Lung (tissue), 12 donors: Measurements from ENCODE around the gene TWF2. TPM values are rescaled to one million over a fixed set of nuclear protein-coding genes. Genes with fewer than 3 reads are reported as not detected.
A peak's percentile ranks its signal among the peaks of the same experiment; 100 is the strongest.

ENCODE experiments used
- ATAC-seq: fragments of 200-7000 bp; cut with Tn5 transposase; one replicate; pipeline ENCODE4 v1.9.1; 2020; ENCODE audit warnings: moderate number of reproducible peaks; ENCODE audit not compliant: insufficient read depth, low FRiP score
- DNase-seq, 3 donors: peaks; one replicate each; pipeline ENCODE4 v3.0.0-alpha.2; 2013 to 2017
- H3K27ac ChIP-seq, 2 donors: one replicate each; pipeline ENCODE4 v1.5.1; 2013; ENCODE audit warnings: mild to moderate bottlenecking in 2 of 2, moderate library complexity in 2 of 2, control low read depth in 1 of 2, inconsistent platforms in 1 of 2, low read depth in 1 of 2, low read length in 1 of 2
- H3K27me3 ChIP-seq, 3 donors: one replicate each; pipeline ENCODE4 v1.5.1; 2013; ENCODE audit warnings: low read length in 2 of 3; ENCODE audit not compliant: control insufficient read depth in 3 of 3, insufficient read depth in 3 of 3
- H3K36me3 ChIP-seq, 4 donors: one replicate each; pipeline ENCODE4 v1.5.1; 2013; ENCODE audit warnings: low read length in 4 of 4, mild to moderate bottlenecking in 1 of 4, moderate library complexity in 1 of 4; ENCODE audit not compliant: control insufficient read depth in 4 of 4, insufficient read depth in 4 of 4
- H3K4me1 ChIP-seq, 5 donors: one replicate each; pipeline ENCODE4 v1.5.1; 2013; ENCODE audit warnings: low read length in 5 of 5, mild to moderate bottlenecking in 2 of 5, moderate library complexity in 1 of 5; ENCODE audit not compliant: control insufficient read depth in 5 of 5, insufficient read depth in 5 of 5
- H3K4me3 ChIP-seq: one replicate; pipeline ENCODE4 v1.5.1; 2013; ENCODE audit warnings: mild to moderate bottlenecking, control low read depth, moderate library complexity
- H3K9ac ChIP-seq, 2 donors: one replicate each; pipeline ENCODE4 v1.5.1; 2013; ENCODE audit warnings: low read length in 2 of 2, control low read depth in 1 of 2; ENCODE audit not compliant: insufficient read depth in 1 of 2
- H3K9me3 ChIP-seq, 4 donors: one replicate each; pipeline ENCODE4 v1.5.1; 2013; ENCODE audit warnings: low read length in 3 of 4, mild to moderate bottlenecking in 1 of 4, moderate library complexity in 1 of 4; ENCODE audit not compliant: control insufficient read depth in 4 of 4, insufficient read depth in 3 of 4
- CTCF ChIP-seq: IDR thresholded peaks from 2 replicates; pipeline ENCODE4 v1.5.1; 2012; ENCODE audit warnings: mild to moderate bottlenecking; ENCODE audit errors: control extremely low read depth, extremely low read depth
- WGBS, 2 donors: extraction: QIAGEN DNeasy Blood & Tissue Kit; methylation state at CpG; one replicate each; pipeline ENCODE4 v1.1.7; 2013; 5-methylcytosine and 5-hydroxymethylcytosine counted together
- polyA plus RNA-seq, 2 donors: library from polyadenylated mRNA; stranded (reverse); fragments of 200-250 nt; gene quantifications; one replicate each; pipeline ENCODE4 v1.2.1, GENCODE V29; 2013
- total RNA-seq, 2 donors: library from RNA; depleted of rRNA in 1 of 2; stranded (reverse); fragments of >200 nt in 1 of 2; gene quantifications; one replicate each; pipeline ENCODE4 v1.2.1, GENCODE V29; 2014 to 2021
- donor health status: control.
- donor health status: control.
- donor health status: Bipolar disorder and iron deficiency.
- donor health status: healthy.
- donor health status: DM: yes; HTN: yes; CAD: no.

The TWF2 gene
- total and polyA plus RNA-seq, 4 donors = 25.7 to 104 (median 60.7) TPM

- Histone ChIP-seq H3K27me3 (no peaks in the 10 kb centered on the region), H3K9me3 (no peaks in the 10 kb centered on the region), H3K27ac (no peak overlapping the region), H3K4me1 (peaks cover 0 to 8% (median 4%) of the 10 kb centered on the region in 5 donors), H3K4me3 (no peak overlapping the region), H3K9ac (no peak overlapping the region), H3K36me3 (peaks cover 0 to 67% (median 16%) of the 10 kb centered on the region in 4 donors)
- peak in 1 of 3 donors; percentile 56 for DNase-seq
- TF ChIP-seq CTCF = peak; percentile 70
- ATAC-seq = peak; percentile 65
- 69 to 72% methylated on average over 33 to 34 of the region's 34 CpGs for WGBS, 2 donors
Measured at GRCh38 chr3:52231502-52232278, 7.3 kb downstream of the TWF2 start.

GRCh38 chr3:52230889-52231499, 8.0 kb downstream of the TWF2 start:
- Histone ChIP-seq H3K9me3 (no peaks in the 10 kb centered on the region), H3K4me3 (no peak overlapping the region), H3K27ac (no peak overlapping the region), H3K27me3 (no peaks in the 10 kb centered on the region), H3K4me1 (peaks cover 0 to 5% (median 0%) of the 10 kb centered on the region in 5 donors), H3K9ac (no peak overlapping the region), H3K36me3 (peaks cover 0 to 67% (median 16%) of the 10 kb centered on the region in 4 donors)
- 87 to 97% methylated on average over 16 of the region's 16 CpGs for WGBS, 2 donors
- DNase-seq = no peak
- no peak for ATAC-seq
- no peak for TF ChIP-seq CTCF

- Histone ChIP-seq H3K27ac (no peak overlapping the region), H3K36me3 (peaks cover 0 to 64% (median 16%) of the 10 kb centered on the region in 4 donors), H3K4me1 (peaks cover 0 to 5% (median 0%) of the 10 kb centered on the region in 5 donors), H3K9ac (no peak overlapping the region), H3K9me3 (no peaks in the 10 kb centered on the region), H3K27me3 (no peaks in the 10 kb centered on the region), H3K4me3 (no peak overlapping the region)
- 93% methylated on average over 6 of the region's 6 CpGs for WGBS, 2 donors
- DNase-seq (no peak), ATAC-seq (no peak)
- TF ChIP-seq CTCF = no peak
Measured at GRCh38 chr3:52230461-52230860, 8.5 kb downstream of the TWF2 start.
